Stimulated activated CD4-positive, alpha-beta T cell treated with anti-CD3 and anti-CD28 coated beads, Interleukin-2, amount 100 ng/mL, for 24 hours (primary cell): ENCODE results near the gene LGALS13.
A peak's percentile ranks its signal among the peaks of the same experiment; 100 is the strongest.

ENCODE experiments used
- DNase-seq, 2 donors: peaks; one replicate each; pipeline ENCODE4 v3.0.0-alpha.2; 2020

The LGALS13 gene

DNA sequence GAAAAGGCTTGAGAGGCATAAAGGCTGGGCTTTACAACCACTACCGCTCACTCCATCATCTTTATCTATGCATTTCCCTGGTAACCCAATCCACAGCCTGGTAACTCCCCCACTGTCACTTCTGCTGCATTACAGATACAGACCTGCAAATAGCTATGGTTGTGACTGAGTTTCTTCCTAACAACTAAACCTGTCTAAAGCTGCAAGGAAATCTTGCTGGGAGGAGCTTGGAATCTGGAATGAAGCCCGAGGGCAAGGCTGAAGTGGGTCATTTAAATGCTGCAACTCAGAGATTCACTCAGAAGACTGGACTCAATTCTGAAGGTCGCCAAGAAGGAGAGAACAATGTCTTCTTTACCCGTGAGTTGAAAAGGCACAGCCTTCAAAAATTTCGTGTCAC lies at the start of gene LGALS13:
LGALS13 (plus strand) TSS at position 301 of the 400 bp plus-strand sequence; CDS start at position 346, 45 bp downstream.
- DNase-seq: no peak

DNA sequence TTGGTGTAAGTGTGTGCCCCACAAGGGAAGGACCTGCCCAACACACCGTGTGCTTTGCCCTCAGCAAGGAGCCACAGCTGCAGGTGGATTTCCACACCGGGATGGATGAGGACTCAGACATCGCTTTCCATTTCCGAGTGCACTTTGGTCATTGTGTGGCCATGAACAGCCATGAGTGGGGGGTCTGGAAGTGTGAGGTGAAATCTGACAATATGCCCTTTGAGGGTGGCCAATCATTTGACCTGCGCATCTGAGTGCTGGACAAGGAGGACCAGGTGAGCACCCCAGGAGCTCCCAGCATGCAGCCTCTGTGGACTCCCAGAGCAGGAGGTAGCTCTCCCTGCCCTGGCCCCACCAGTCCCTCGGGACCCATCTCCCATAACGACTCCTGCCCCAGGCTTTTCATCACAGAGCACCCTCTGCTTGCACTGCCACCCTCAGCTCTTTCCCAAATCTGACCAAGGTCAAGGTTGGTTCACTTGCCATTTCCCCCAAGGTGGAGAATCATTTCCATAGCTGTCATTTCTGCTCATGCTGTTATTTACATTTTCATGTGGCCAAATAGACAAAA lies 49.2 kb upstream of the LGALS13 start:
- DNase-seq: no peak

DNA sequence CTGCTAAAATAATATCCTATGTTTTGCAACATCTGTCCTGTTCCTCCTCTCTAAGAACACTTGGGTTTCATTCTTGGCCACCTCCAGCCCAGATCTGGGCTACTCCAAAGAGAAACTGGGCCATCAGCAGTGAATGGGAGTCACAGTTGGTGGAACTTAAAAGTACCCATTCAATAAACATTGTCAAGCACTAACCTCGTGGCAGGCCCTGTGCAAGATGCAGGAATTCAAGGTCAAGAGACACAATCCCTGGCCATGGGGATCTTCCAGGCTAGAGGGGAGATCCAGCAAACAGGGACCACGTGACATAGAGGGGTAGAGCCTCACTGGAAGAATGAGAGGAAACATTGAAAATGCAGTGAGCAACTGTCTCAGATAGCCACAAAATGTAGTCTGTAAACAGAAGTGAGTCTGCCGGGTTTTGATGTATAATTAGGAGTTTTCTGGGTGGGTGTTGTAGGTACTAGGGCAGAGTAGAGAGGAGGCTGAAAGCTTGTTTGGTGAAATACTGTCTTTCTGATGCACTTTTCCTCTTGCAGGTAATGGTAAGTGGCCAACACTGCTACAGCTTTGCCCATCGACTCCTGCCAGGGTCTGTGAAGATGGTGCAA lies 47.5 kb upstream of the LGALS13 start:
- no peak for DNase-seq

GRCh38 chr19:39555883-39556282 lies 46.4 kb upstream of the LGALS13 start:
- no peak for DNase-seq

- DNase-seq: no peak
Measured at GRCh38 chr19:39557811-39558623, 44.3 kb upstream of the LGALS13 start.

DNA sequence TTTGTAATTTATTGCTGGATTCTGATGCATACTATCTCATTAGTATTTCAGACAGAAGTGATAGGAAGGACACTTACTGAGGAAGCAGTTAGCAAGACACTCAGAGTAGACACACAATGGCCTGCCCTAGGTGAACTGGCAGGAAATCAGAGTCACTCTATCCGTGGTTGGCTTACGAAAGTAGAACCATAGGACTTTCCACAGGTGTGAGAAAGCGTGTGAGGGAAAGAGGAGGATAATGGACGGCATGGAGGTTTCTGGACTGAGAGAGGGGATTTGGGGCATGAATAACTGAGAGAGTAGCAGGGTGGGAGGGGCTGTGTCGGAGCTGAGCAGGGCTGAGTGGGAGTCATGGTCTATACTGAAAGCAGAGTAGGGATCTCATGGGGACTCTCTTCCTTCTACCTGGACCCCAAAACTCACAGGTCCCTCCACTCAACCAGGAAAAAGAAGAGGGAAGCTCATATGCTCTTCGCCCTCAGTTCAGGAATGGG lies 43.7 kb upstream of the LGALS13 start:
- no peak for DNase-seq

GRCh38 chr19:39563408-39563807 lies 38.9 kb upstream of the LGALS13 start:
- no peak for DNase-seq

GRCh38 chr19:39566064-39566463 lies 36.3 kb upstream of the LGALS13 start:
- DNase-seq: no peak

GRCh38 chr19:39568604-39569003 lies 33.7 kb upstream of the LGALS13 start:
- DNase-seq: no peak

DNA sequence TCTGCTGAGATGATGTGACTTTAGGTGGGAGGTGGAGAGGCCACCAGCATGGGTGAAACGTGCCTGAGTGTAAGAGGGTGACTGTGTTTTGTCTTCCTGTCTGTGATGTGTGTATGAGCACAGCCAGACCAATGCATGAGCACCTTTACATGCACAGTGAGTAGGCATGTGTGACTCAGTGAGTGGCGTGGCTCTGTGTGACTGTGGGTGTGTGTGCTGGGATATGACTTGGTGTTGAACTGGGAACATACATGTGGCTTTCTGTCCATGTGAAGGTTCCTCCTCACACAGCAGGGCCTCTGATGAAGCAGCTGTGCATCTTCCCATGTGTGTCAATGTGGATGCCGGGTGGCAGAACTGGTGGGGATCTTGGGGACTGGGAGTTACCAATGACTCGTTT lies 19.9 kb upstream of the LGALS13 start:
- peak; percentile 28 to 47 for DNase-seq

- peak in 1 of 2 donors; percentile 8 for DNase-seq
Measured at GRCh38 chr19:39582891-39583625, 19.3 kb upstream of the LGALS13 start.

DNA sequence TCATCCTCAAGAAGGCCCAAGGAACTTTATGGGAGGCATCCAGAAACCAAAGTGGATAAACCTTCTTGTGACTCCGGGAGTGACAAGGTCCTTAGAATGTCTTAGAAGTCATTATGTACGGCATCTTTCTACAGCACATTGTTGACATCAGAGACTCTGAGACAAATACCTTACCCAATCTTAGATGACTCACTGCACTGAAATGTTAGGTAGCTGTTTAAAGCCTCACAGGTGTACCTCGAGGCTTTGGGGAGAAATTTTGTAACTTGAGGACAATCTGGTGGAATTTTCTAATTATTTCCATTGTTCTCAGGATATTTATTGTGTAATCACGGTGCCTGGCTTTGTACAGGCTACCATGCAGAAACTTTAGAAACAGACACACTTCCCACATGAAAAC lies 14.8 kb upstream of the LGALS13 start:
- DNase-seq: no peak

DNA sequence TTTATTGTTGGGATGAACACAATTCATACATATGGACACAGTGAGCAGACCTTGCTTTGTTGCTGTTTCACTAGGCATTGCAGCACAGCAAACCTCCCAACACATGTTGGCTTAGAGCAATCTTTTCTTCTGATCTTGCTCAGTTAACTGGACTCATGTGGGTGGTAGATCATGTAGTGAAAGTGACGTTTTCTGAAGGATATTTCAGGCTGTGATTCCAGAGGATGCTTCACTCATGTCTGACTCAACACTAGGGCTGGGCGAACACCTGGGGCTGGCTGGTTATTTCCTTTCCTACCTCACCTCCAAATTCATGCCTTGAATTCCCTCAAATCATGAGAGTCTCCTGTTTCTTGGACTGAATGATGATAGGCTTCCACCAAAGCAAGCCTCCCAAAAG lies 14.3 kb upstream of the LGALS13 start:
- no peak for DNase-seq

- no peak for DNase-seq
Measured at GRCh38 chr19:39590265-39590664, 12.1 kb upstream of the LGALS13 start.

- no peak for DNase-seq
Measured at GRCh38 chr19:39592381-39592780, 9.9 kb upstream of the LGALS13 start.

- DNase-seq: no peak
Measured at GRCh38 chr19:39595950-39596349, 6.4 kb upstream of the LGALS13 start.

DNA sequence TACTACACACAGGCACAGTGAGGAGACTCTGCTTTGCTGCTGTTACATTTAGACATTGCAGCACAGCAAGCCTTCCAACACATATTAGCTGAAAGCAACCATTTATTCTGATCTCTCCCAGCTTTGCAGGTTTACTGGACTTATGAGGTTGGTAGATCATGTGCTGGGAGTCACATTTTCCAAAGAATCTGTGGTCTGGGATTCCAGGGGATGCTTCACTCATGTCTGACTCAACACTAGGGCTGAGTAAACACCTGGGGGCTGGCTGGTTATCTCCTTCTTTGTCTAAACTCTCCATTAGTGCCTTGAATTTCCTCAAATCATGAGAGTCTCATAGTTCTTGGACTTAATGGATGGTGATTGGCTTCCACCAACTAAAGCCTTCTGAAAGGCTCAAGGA lies 5.4 kb upstream of the LGALS13 start:
- no peak for DNase-seq

GRCh38 chr19:39599116-39599515 lies 3.2 kb upstream of the LGALS13 start:
- DNase-seq: peak; percentile 30 to 46

DNA sequence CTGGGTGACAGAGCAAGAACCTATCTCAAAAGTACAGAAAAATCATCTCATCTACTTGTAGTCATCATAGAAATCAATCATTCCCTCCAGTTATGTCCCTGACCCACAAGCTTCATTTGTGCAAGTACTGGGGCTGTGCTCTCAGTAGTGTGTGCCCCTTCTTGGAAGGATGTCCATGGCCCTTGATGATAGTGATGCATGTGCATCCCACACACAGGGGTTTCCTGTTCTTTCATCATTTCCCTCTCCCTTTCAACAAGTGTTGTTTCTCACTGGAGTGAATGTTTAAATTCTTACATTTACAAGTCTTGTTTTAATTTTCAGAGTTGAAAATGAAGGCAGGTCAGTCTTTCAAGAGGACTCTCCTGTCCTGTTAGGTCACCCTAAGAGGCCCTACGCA lies 1.5 kb downstream of the LGALS13 start:
- DNase-seq: no peak

DNA sequence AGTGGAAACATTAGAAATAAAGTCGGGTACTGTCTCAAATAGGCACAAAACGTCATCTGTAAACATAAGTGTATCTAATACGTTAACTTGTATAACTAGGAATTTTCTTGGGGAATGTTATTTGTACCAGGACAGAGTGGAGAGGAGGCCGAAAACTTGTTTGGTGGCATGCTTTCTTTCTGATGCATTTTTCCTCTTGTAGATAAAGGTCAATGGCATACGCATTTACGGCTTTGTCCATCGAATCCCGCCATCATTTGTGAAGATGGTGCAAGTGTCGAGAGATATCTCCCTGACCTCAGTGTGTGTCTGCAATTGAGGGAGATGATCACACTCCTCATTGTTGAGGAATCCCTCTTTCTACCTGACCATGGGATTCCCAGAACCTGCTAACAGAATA lies 4.7 kb downstream of the LGALS13 start:
- no peak for DNase-seq

- no peak for DNase-seq
Measured at GRCh38 chr19:39607561-39607960, 5.2 kb downstream of the LGALS13 start.

DNA sequence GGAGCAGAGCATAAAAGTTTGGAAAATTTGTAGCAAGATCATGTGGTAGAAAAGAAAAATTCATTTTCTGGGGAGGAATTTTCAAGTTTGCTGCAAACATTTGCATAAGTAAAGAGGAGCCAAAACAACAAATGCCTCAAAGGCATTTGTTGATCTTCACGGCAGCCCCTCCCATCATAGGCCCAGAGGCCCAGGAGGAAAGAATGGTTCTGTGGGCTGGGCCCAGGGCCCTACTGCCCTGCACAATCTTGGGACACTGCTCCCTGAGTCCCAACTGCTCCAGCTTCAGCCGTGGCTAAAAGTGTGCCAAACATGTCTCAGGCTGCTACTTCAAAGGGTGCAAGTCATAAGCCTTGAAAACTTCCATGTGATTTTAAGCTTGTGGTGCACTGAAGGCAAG lies 11.3 kb downstream of the LGALS13 start:
- no peak for DNase-seq

DNA sequence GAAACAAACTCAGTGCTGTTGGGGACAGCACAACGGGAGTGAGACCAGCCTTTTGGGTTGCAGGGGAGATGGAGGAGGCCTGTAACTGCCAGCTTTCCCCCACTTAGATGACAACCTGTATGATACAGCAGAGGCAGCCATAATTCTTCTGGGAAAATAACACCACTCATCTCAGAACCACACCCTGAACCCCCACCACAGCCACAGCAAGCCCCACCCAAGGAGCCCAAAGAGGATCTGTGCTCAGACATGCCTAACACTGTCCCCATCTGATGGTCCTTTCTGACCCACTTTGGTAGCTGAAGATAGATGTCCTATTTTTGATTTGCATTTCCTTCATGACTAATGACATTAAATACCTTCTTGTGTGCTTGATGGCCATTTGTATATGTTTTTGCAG lies 15.4 kb downstream of the LGALS13 start:
- DNase-seq: no peak
